ENCODE data around the gene GTF2H1.
"Not testable (repeated sequence)": the region's sequence is repeated elsewhere in the genome, so short reads cannot be mapped to it uniquely, and the experiment has no call there.

GTF2H1 gene

GRCh38 chr11:18319914-18320313, 2.5 kb upstream of the GTF2H1 start:
- no peak for DNase-seq

- peak in 1 of 2 donors; percentile 26 for DNase-seq
Observed at GRCh38 chr11:18320617-18321016, 1.8 kb upstream of the GTF2H1 start.

- DNase-seq = peak; percentile 44 to 45
Observed at GRCh38 chr11:18321578-18321968, 794 bp upstream of the GTF2H1 start.

GRCh38 chr11:18322818-18323570, 627 bp downstream of the GTF2H1 start:
- DNase-seq = no peak

GRCh38 chr11:18323881-18324280, 1.5 kb downstream of the GTF2H1 start:
- not testable (repeated sequence) for DNase-seq

GRCh38 chr11:18324381-18324780, 2.0 kb downstream of the GTF2H1 start:
- DNase-seq = no peak

- no peak for DNase-seq
Observed at GRCh38 chr11:18329196-18329870, 7.0 kb downstream of the GTF2H1 start.

- DNase-seq = no peak
Observed at GRCh38 chr11:18330921-18331320, 8.6 kb downstream of the GTF2H1 start.

GRCh38 chr11:18332302-18332701, 9.9 kb downstream of the GTF2H1 start:
- DNase-seq = no peak

- no peak for DNase-seq
Observed at GRCh38 chr11:18332891-18333290, 10.5 kb downstream of the GTF2H1 start.

- no peak for DNase-seq
Observed at GRCh38 chr11:18347471-18348125, 25.2 kb downstream of the GTF2H1 start.

GRCh38 chr11:18352581-18352980, 30.2 kb downstream of the GTF2H1 start:
- no peak for DNase-seq

- no peak for DNase-seq
Observed at GRCh38 chr11:18358646-18359045, 36.3 kb downstream of the GTF2H1 start.

- no peak for DNase-seq
Observed at GRCh38 chr11:18361154-18361553, 38.8 kb downstream of the GTF2H1 start.

GRCh38 chr11:18364495-18365073, 42.2 kb downstream of the GTF2H1 start:
- no peak for DNase-seq

- DNase-seq = no peak
Observed at GRCh38 chr11:18365741-18366140, 43.4 kb downstream of the GTF2H1 start.

GRCh38 chr11:18366286-18366685, 43.9 kb downstream of the GTF2H1 start:
- DNase-seq = no peak

- no peak for DNase-seq
Observed at GRCh38 chr11:18367431-18367830, 45.1 kb downstream of the GTF2H1 start.

- no peak for DNase-seq
Observed at GRCh38 chr11:18368221-18368620, 45.9 kb downstream of the GTF2H1 start.

- no peak for DNase-seq
Observed at GRCh38 chr11:18369398-18369797, 47.0 kb downstream of the GTF2H1 start.

GRCh38 chr11:18371279-18371678, 48.9 kb downstream of the GTF2H1 start:
- no peak for DNase-seq

- no peak for DNase-seq
Observed at GRCh38 chr11:18372201-18372600, 49.8 kb downstream of the GTF2H1 start.

GRCh38 chr11:18374956-18375355, 52.6 kb downstream of the GTF2H1 start:
- no peak for DNase-seq

- DNase-seq = no peak
Observed at GRCh38 chr11:18375941-18376340, 53.6 kb downstream of the GTF2H1 start.

Measured in inflammatory macrophage treated with lipopolysaccharide for 1 hour (primary cell).